Subcutaneous adipose tissue (tissue), 4 donors: ENCODE measurements around the gene C1QB. TPM values are rescaled to one million over a fixed set of nuclear protein-coding genes. Genes with fewer than 3 reads are reported as not detected.

ENCODE experiments used
- CTCF ChIP-seq: fragments of 450-650 bp; IDR thresholded peaks from one replicate; pipeline ENCODE4 v1.5.1; 2016; ENCODE audit warnings: low read depth, mild to moderate bottlenecking, control low read depth, antibody characterized with exemption, moderate library complexity
- total RNA-seq, 4 donors: library from RNA; depleted of rRNA; stranded (reverse); fragments of >200 nt; gene quantifications; one replicate each; pipeline ENCODE4 v1.1.0, GENCODE V29; 2016

C1QB gene
- total RNA-seq, 4 donors from 2014 or later, result 325 to 1,649 (median 667) TPM

GRCh38 chr1:22613572-22613918, 39.5 kb upstream of the C1QB start:
- no peak for TF ChIP-seq CTCF

- TF ChIP-seq CTCF, result no peak
Observed at GRCh38 chr1:22613951-22614350, 39.1 kb upstream of the C1QB start.

- TF ChIP-seq CTCF, result no peak
Observed at GRCh38 chr1:22615886-22616285, 37.1 kb upstream of the C1QB start.

GRCh38 chr1:22616571-22616970, 36.5 kb upstream of the C1QB start:
- TF ChIP-seq CTCF, result no peak

GRCh38 chr1:22618056-22618455, 35.0 kb upstream of the C1QB start:
- TF ChIP-seq CTCF, result no peak

GRCh38 chr1:22619252-22619651, 33.8 kb upstream of the C1QB start:
- no peak for TF ChIP-seq CTCF

- TF ChIP-seq CTCF, result no peak
Observed at GRCh38 chr1:22619798-22620197, 33.2 kb upstream of the C1QB start.

GRCh38 chr1:22621761-22622160, 31.3 kb upstream of the C1QB start:
- no peak for TF ChIP-seq CTCF
